ENCODE results near the gene P2RY6.
A peak's percentile ranks its signal among the peaks of the same experiment; 100 is the strongest.
"Not testable (repeated sequence)": the region's sequence is repeated elsewhere in the genome, so short reads cannot be mapped to it uniquely, and the experiment has no call there.

Gene P2RY6
- 0 to 0.13 reads per million in 2 donors for total RNA-seq

- DNase-seq = no peak
Observed at GRCh38 chr11:73271936-73272679, at the start of gene P2RY6. P2RY6 (plus strand) TSS chr11:73272338; CDS start chr11:73296519, 24,181 bp downstream.

- DNase-seq = no peak
Observed at GRCh38 chr11:73223998-73224730, 48.0 kb upstream of the P2RY6 start.

- no peak for DNase-seq
Observed at GRCh38 chr11:73225001-73225686, 47.0 kb upstream of the P2RY6 start.

GRCh38 chr11:73225851-73226250 is 46.3 kb upstream of the P2RY6 start:
- DNase-seq = no peak

GRCh38 chr11:73226297-73227006 is 45.7 kb upstream of the P2RY6 start:
- DNase-seq = no peak

GRCh38 chr11:73227571-73228211 is 44.4 kb upstream of the P2RY6 start:
- no peak for DNase-seq

GRCh38 chr11:73228268-73229134 is 43.6 kb upstream of the P2RY6 start:
- DNase-seq = no peak

GRCh38 chr11:73229321-73229895 is 42.7 kb upstream of the P2RY6 start:
- DNase-seq = no peak

- DNase-seq = no peak
Observed at GRCh38 chr11:73229896-73230875, 42.0 kb upstream of the P2RY6 start.

GRCh38 chr11:73230931-73231330 is 41.2 kb upstream of the P2RY6 start:
- DNase-seq = no peak

GRCh38 chr11:73232487-73232886 is 39.7 kb upstream of the P2RY6 start:
- not testable (repeated sequence) for DNase-seq

- DNase-seq = no peak
Observed at GRCh38 chr11:73233211-73233610, 38.9 kb upstream of the P2RY6 start.

GRCh38 chr11:73233692-73234470 is 38.3 kb upstream of the P2RY6 start:
- no peak for DNase-seq

- no peak for DNase-seq
Observed at GRCh38 chr11:73234471-73235181, 37.5 kb upstream of the P2RY6 start.

- no peak for DNase-seq
Observed at GRCh38 chr11:73235236-73235786, 36.8 kb upstream of the P2RY6 start.

- no peak for DNase-seq
Observed at GRCh38 chr11:73236205-73236765, 35.9 kb upstream of the P2RY6 start.

GRCh38 chr11:73236854-73237253 is 35.3 kb upstream of the P2RY6 start:
- DNase-seq = peak in 1 of 5 experiments; percentile 37
